GM10248 (cell line): ENCODE measurements around the gene KRT75.

ENCODE experiments used
- CTCF ChIA-PET: fragments of 300-600 bp; sonication (Branson Sonifier 250); formaldehyde crosslinking; extraction: SDS; loops from one replicate; lab custom pipeline; 2021; ENCODE audit warnings: antibody characterized with exemption; lab: Yijun Ruan, JAX
- POLR2A ChIA-PET: fragments of 350-650 bp; sonication (Branson Sonifier 250); formaldehyde crosslinking; extraction: SDS; loops from one replicate; lab custom pipeline; 2020; ENCODE audit warnings: antibody characterized with exemption; lab: Yijun Ruan, JAX
- DNase-seq: peaks from one replicate; pipeline ENCODE4 v3.0.0; 2012; ENCODE audit errors: extremely low spot score
- CTCF ChIP-seq: IDR thresholded peaks from 2 replicates; pipeline ENCODE4 v1.5.1; 2012; ENCODE audit warnings: mild to moderate bottlenecking, low read depth; ENCODE audit errors: extremely low read depth, missing control alignments, control extremely low read depth

The KRT75 gene

GRCh38 chr12:52432559-52433207 is 1.5 kb downstream of the KRT75 start:
- no peak for DNase-seq
- CTCF ChIA-PET: no interaction called here
- no peak for TF ChIP-seq CTCF
- POLR2A ChIA-PET: no interaction called here

- TF ChIP-seq CTCF: no peak
- CTCF ChIA-PET: interaction anchor here (1.4 kb wide), 2 partner anchors 10 to 457 kb away, joined by 4 to 6 read pairs; no protein-coding TSS in a partner anchor
- no peak for DNase-seq
- POLR2A ChIA-PET: no interaction called here
Measured at GRCh38 chr12:52428121-52428520, 6.0 kb downstream of the KRT75 start.

- CTCF ChIA-PET: interaction anchor here (0.8 to 1.4 kb wide), 3 partner anchors 9 to 458 kb away, joined by 3 to 6 read pairs (median 4); no protein-coding TSS in a partner anchor
- no peak for DNase-seq
- no peak for TF ChIP-seq CTCF
- POLR2A ChIA-PET: no interaction called here
Measured at GRCh38 chr12:52427083-52427482, 7.1 kb downstream of the KRT75 start.

GRCh38 chr12:52426034-52426433 is 8.1 kb downstream of the KRT75 start:
- ChIA-PET CTCF (interaction anchor here (1.6 kb wide), 1 partner anchor 12 kb away, joined by 5 read pairs; no protein-coding TSS in a partner anchor), POLR2A (no interaction called here)
- DNase-seq: no peak
- no peak for TF ChIP-seq CTCF

- POLR2A ChIA-PET: no interaction called here
- no peak for TF ChIP-seq CTCF
- DNase-seq: no peak
- CTCF ChIA-PET: interaction anchor here (1.6 kb wide), 1 partner anchor 11 kb away, joined by 5 read pairs; no protein-coding TSS in a partner anchor
Measured at GRCh38 chr12:52425466-52425865, 8.7 kb downstream of the KRT75 start.

- CTCF ChIA-PET: no interaction called here
- POLR2A ChIA-PET: no interaction called here
- no peak for TF ChIP-seq CTCF
- DNase-seq: no peak
Measured at GRCh38 chr12:52423661-52424500, 10.3 kb downstream of the KRT75 start.
